ENCODE measurements around the gene TERT.
"Not testable (repeated sequence)": the region's sequence is repeated elsewhere in the genome, so short reads cannot be mapped to it uniquely, and the experiment has no call there.

The TERT gene

DNA sequence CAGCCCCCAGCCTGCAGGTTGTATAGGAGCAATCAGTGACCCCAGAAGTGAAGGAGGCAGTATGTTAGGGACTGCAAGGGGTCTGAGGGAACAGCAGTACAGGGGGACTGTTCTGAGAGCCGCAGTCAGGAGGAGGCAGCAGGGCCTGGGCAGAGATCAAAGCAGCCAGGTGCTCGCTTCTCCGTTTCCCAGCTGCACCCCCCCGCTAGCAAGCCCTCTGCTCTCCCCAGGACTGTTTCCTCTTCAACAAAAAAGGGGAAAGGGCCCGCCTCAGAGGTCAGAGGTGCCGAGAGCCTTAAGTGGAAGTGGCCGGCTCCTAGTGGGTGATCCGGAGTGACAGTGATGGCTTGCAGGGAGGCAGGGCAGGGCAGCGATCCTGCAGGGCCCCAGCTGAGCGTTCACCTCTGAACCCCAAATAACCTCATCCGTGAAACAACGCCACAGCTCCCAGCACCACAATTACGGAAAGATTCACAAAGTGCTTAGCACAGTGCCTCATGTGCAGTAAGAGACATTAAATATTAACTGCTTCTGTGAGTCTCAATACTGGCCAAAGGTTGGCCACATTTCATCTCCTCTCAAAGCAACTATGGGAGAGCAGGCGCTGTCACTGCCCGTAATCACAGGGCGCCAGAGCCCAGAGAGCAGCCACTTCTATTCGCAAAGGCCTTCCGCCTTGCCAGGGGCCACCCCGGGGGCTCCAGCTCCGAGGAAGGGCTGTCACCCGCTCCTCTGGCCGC is 42.1 kb upstream of the TERT start:
- H3K4me3 ChIP-seq: no peak overlapping the region
- TF ChIP-seq, protein P1, sequence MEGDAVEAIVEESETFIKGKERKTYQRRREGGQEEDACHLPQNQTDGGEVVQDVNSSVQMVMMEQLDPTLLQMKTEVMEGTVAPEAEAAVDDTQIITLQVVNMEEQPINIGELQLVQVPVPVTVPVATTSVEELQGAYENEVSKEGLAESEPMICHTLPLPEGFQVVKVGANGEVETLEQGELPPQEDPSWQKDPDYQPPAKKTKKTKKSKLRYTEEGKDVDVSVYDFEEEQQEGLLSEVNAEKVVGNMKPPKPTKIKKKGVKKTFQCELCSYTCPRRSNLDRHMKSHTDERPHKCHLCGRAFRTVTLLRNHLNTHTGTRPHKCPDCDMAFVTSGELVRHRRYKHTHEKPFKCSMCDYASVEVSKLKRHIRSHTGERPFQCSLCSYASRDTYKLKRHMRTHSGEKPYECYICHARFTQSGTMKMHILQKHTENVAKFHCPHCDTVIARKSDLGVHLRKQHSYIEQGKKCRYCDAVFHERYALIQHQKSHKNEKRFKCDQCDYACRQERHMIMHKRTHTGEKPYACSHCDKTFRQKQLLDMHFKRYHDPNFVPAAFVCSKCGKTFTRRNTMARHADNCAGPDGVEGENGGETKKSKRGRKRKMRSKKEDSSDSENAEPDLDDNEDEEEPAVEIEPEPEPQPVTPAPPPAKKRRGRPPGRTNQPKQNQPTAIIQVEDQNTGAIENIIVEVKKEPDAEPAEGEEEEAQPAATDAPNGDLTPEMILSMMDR (IDR thresholded peaks at IDR 0.05): no peak
- no peaks in the 10 kb centered on the region for H3K27me3 ChIP-seq
- DNase-seq: no peak
- H3K27ac ChIP-seq: no peak overlapping the region
- H3K9me3 ChIP-seq: no peaks in the 10 kb centered on the region
- intact Hi-C loops (cut with DNase I; ENCODE audit: low total_unique reads): no loop called here
- H3K4me1 ChIP-seq: no peaks in the 10 kb centered on the region
- H3K36me3 ChIP-seq: peaks cover 72 to 96% (median 94%) of the 10 kb centered on the region in 3 donors

DNA sequence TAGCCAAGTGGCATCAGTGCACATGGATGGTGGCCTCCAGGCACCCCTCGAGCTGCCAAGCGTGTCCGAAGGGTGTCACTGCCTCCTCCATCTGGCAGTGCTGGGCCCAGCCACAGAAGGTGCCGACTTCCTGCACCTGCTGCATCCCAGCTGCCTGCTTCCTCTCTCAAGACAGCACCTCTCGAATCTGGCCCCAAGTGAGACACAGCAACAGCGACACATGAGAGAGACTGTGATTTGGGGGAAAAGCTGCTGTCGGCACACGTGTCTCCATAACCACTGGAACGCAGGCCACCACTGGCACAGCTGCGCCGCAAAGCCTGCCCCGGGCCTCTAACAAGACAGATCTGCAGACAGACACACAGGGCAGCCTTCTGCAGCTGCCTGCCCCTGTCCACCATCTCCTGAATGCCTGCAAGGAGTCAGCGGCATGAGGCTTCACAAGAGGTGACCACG is 41.3 kb upstream of the TERT start:
- Histone ChIP-seq H3K4me1 (peaks cover 0 to 1% (median 0%) of the 10 kb centered on the region in 4 donors), H3K4me3 (no peak overlapping the region), H3K9me3 (no peaks in the 10 kb centered on the region), H3K36me3 (peaks cover 73 to 96% (median 96%) of the 10 kb centered on the region in 3 donors), H3K27me3 (no peaks in the 10 kb centered on the region), H3K27ac (no peak overlapping the region)
- TF ChIP-seq, protein P1 (IDR thresholded peaks at IDR 0.05): no peak
- intact Hi-C loops (cut with DNase I; ENCODE audit: low total_unique reads): no loop called here
- no peak for DNase-seq

DNA sequence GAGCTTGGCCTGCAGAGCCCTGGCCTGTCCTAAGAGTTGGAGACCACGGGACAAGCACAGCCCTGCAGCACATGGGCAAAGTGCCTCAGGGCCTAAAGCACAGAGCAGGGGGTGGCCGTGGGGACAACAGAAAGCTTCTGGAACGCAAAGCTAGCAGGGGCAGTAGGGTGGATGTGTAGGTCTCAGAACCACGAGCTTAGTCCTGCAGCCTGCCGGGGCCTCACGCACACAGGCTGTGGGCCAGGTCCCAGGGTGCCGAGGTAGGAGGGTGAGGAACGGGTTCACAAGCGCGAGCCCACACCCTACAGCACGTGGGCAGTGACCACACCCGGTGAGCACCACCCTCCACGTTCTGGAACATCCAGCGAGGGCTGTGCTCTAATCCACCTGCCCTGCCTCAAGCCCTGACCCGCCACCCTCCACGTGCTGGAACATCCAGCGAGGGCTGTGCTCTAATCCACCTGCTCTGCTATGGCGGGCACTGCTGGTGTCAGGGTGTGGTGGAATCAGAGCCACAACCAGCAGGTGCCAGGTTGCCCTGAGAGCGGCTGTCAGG is 40.8 kb upstream of the TERT start:
- Histone ChIP-seq H3K27ac (no peak overlapping the region), H3K36me3 (peaks cover 75 to 96% (median 96%) of the 10 kb centered on the region in 3 donors), H3K27me3 (no peaks in the 10 kb centered on the region), H3K4me1 (peaks cover 0 to 6% (median 0%) of the 10 kb centered on the region in 4 donors), H3K4me3 (no peak overlapping the region), H3K9me3 (no peaks in the 10 kb centered on the region)
- DNase-seq: no peak
- TF ChIP-seq, protein P1 (IDR thresholded peaks at IDR 0.05): no peak
- intact Hi-C loops (cut with DNase I; ENCODE audit: low total_unique reads): no loop called here

DNA sequence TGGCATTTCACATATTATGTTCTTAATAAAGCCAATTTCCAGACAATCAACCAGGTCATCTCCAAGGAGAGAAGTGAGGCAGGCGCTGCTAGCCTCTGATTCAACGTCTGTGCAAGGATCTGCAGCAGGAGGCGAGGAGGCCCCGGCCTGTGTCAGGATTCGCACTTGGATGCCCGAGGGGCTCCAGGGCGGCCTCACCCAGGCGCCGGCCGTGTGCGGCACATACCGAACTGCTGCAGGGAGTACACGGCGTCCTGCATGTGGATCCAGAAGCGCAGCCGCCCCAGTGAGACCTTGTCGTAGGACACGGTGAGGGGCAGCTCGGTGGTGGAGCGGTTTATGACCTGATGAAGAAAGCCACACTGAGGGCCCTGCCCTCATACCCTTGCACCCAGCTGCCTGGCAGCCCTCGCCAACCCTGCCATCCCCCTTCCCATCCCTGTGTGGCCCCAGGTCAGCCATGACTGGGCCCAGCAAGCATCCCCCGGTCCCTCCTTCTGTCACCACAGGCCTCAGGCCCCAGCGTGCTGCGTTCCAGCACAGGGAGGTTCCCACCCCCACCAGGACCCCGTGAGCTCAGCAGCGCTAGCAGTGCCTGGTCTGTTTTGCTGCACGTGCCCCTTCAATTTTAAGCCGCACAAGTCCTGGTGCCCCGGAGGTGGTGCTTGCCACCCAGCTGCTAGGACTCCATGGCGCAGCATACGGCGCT is 40.1 kb upstream of the TERT start:
- H3K27me3 ChIP-seq: no peaks in the 10 kb centered on the region
- H3K9me3 ChIP-seq: no peaks in the 10 kb centered on the region
- intact Hi-C loops (cut with DNase I; ENCODE audit: low total_unique reads): no loop called here
- H3K27ac ChIP-seq: no peak overlapping the region
- H3K4me3 ChIP-seq: no peak overlapping the region
- TF ChIP-seq, protein P1 (IDR thresholded peaks at IDR 0.05): no peak
- DNase-seq: no peak
- peaks cover 0 to 6% (median 0%) of the 10 kb centered on the region in 4 donors for H3K4me1 ChIP-seq
- H3K36me3 ChIP-seq: peaks cover 79 to 96% (median 96%) of the 10 kb centered on the region in 3 donors

DNA sequence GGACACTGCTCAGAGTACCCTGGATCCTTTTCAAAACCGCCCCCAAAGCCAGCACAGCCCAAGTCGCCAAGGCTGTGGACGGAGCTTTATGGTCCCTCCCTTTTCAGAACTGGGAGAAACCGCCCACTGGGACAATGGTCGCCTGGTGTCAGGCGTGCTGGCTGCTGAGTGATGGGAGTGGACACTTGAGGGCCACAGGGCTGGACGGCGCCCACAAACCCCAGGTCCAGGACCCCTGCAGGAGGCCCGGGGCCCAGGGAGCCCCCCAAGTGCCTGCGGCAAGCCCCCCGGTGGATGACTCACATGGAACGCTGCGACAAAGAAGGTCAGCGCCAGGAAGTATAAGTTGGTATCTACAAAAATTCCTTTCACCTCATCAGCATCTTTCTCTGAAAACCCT is 39.1 kb upstream of the TERT start:
- H3K36me3 ChIP-seq: peaks cover 79 to 93% (median 89%) of the 10 kb centered on the region in 3 donors
- DNase-seq: no peak
- intact Hi-C loops (cut with DNase I; ENCODE audit: low total_unique reads): no loop called here

DNA sequence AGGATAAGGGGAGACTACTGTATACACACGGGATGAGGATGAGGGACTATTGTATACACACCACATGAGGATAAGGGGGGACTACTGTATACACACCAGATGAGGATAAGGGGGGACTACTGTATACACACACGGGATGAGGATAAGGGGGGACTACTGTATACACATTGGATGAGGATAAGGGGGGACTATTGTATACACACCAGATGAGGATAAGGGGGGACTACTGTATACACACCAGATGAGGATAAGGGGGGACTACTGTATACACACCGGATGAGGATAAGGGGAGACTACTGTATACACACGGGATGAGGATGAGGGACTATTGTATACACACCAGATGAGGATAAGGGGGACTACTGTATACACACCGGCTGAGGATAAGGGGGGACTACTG is 38.4 kb upstream of the TERT start:
- H3K4me3 ChIP-seq; H3K27me3 ChIP-seq; H3K27ac ChIP-seq; DNase-seq; H3K9me3 ChIP-seq; intact Hi-C loops (cut with DNase I; ENCODE audit: low total_unique reads): not testable (repeated sequence)
- H3K4me1 ChIP-seq: peaks cover 0 to 15% (median 0%) of the 10 kb centered on the region in 4 donors
- H3K36me3 ChIP-seq: peaks cover 72 to 87% (median 83%) of the 10 kb centered on the region in 3 donors

More for the DNA sequence above, 39.1 kb upstream of the TERT start:
- H3K9me3 ChIP-seq: no peaks in the 10 kb centered on the region
- no peak overlapping the region for H3K27ac ChIP-seq
- no peak overlapping the region for H3K4me3 ChIP-seq
- no peaks in the 10 kb centered on the region for H3K27me3 ChIP-seq
- TF ChIP-seq, protein P1 (IDR thresholded peaks at IDR 0.05): no peak
- peaks cover 0 to 9% (median 0%) of the 10 kb centered on the region in 4 donors for H3K4me1 ChIP-seq
